Activated effector memory CD4-positive, alpha-beta T cell treated with Interleukin-2 at 50 U/mL for 16 hours (primary cell): ENCODE results near the gene CEBPA.
A peak's percentile ranks its signal among the peaks of the same experiment; 100 is the strongest.

Experiments used
- DNase-seq: peaks from one replicate; pipeline ENCODE4 v3.0.0-alpha.2; 2020

CEBPA gene

DNA sequence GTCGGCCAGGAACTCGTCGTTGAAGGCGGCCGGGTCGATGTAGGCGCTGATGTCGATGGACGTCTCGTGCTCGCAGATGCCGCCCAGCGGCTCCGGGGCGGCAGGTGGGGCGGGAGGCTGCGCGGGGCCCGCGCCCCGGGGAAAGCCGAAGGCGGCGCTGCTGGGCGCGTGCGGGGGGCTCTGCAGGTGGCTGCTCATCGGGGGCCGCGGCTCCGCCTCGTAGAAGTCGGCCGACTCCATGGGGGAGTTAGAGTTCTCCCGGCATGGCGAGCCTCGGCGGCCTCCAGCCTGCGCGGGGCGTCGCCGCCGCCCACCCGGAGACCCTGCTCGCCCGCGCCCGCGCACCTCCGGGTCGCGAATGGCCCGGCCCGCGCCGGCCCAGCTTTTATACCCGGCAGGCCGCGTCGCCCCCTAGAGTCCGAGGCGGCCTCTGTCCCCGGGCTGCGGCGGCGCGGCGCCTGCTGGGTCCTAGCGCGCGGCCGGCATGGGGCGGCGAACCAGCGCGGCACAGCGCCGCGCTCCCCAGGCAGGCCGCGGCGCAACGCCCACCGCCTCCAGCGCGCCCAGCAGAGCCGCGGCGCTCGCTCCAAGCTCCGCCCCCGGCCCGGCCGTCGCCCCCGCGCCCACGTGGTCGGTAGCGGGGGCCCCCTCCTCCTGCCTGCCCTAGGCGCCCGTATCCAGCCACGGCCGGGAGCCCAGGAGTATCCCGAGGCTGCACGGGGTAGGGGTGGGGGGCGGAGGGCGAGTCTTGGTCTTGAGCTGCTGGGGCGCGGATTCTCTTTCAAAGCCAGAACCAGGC is at the start of gene CEBPA:
TSS of gene CEBPA (minus strand) at position 360 of the 799 bp plus-strand sequence. CDS start at position 240, 120 bp downstream.
- peak; percentile 37 for DNase-seq

- DNase-seq: no peak
Observed at GRCh38 chr19:33350538-33351309, 48.4 kb upstream of the CEBPA start.

DNA sequence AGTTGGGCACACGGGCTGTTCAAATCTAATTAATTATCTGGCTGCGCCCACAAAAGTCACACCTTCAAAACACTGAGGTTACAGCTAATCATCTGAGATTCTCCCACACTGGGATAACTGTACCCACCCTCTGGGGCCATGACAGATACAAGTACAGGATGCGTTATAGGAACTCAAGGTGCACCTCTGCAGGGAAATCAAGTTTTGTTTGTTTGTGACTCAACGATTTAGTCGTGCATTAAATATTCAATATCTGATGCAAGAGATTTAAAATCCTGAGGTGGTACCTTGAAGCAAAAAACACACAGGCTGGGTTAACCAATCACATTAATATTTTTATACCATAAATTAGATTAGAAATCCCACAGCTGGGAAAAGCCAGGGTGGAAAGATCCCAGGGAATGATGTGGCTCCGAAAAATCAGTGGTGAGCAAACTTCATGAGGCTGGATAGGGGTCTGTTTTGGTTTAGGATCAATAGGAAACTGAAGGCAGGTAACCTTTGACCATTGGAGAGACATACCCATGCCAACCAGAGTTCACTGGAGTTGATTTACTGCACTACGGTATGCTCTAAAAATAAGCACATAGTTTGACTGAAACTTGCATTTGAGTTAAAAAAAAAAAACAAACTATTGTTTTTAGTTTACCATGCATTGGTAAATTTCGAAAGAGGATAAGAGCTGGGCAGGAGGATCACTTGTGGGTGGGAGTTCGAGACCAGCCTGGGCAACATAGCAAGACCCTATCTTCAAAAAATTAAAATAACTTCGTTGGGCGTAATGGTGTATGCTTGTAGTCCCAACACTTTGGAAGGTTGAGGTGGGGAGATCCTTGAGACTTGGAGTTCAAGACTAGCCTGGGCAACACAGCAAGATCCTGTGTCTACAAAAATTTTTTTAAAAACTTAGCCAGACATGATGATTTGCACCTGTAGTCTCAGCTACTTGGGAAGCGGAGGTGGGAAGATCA is 47.3 kb upstream of the CEBPA start:
- no peak for DNase-seq

GRCh38 chr19:33348301-33349010 is 46.1 kb upstream of the CEBPA start:
- DNase-seq: no peak

DNA sequence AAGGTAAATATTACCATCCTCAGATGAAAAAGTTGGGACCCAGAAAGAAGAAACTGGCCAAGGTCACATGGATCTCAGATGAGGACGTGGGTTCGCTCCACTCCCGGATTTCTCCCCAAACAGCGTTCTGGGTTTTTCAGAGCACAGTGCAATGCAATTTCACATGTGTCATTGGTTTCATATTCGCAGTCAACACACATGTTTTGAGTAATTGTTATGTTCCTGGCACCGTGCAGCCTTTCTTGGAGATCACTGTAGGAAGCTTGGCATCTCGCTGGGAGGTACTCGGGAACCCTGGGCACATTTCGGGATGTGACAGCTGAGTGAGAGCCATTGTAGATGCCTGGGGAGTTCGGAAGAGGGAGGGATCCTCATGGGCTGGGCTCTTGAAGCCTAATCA is 45.0 kb upstream of the CEBPA start:
- no peak for DNase-seq

DNA sequence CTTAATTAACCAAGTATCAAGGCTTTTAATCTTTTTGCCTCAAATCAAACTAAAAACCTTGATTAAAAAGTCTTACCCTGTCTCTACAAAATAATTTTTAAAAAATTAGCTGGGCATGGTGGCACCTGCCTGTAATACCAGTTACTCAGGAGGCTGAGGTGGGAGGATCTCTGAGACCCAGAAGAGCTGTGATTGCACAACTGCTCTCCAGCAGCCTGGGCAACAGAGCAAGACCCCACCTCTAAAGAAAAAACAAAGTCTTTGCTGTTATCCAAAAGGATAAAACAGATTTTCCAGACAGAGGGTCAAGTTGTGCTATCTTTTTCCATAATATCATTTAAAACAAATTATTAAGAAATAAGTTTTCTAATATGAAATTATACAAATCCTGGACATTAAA is 44.3 kb upstream of the CEBPA start:
- DNase-seq: no peak

- DNase-seq: no peak
Observed at GRCh38 chr19:33345163-33345562, 42.8 kb upstream of the CEBPA start.

DNA sequence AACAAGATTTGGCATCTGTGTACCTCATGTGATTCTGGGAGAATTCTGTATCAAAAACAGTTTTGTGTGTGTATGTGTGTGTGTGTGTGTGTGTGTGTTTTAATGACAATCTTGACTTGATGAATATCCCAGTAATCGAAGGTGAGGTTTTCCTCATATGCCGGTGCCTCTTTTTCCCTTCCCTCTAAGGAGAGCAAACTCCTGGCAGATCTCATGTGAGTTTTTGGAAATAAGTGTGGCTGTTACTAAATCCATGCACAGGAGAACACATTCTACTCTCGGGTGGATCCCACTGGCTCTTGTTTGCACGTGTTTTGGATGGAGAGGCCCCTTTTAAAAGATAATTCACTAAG is 42.2 kb upstream of the CEBPA start:
- DNase-seq: no peak

GRCh38 chr19:33343859-33344572 is 41.7 kb upstream of the CEBPA start:
- no peak for DNase-seq

DNA sequence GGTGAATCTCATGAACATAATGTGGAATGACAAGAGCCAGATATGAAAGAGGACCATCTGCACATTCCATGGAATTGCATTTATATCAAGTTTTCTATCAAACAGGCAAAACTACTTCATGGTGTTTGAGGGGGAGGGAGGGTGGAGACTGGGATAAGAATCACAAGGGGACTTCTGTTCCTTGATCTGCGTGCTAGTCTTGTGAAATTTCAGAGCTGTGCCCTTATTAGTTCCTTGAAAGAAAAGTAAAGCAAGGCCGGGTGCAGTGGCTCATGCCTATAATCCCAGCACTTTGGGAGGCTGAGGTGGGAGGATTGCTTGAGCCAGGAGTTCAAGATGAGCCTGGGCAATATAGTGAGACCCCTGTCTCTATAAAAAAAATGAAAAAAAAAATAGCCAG is 41.0 kb upstream of the CEBPA start:
- no peak for DNase-seq

DNA sequence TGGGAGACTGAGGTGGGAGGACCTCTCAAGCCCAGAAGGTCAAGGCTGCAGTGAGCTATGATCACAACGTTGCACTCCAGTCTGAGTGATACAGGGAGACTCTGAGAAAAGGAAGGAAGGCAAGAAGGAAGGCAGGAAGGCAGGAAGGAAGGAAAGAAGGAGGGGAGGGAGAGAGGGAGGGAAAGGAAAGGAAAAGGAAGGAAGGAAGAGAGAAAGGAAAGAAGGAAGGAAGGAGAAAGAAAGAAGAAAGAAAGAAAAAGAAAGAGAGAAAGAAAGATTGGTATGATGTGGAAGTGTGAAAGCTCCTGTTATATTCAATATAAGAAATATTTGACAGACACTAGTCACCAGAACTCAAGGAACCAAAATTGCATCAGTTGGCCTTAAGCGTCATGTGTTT is 38.7 kb upstream of the CEBPA start:
- no peak for DNase-seq

- no peak for DNase-seq
Observed at GRCh38 chr19:33339016-33339984, 37.0 kb upstream of the CEBPA start.

DNA sequence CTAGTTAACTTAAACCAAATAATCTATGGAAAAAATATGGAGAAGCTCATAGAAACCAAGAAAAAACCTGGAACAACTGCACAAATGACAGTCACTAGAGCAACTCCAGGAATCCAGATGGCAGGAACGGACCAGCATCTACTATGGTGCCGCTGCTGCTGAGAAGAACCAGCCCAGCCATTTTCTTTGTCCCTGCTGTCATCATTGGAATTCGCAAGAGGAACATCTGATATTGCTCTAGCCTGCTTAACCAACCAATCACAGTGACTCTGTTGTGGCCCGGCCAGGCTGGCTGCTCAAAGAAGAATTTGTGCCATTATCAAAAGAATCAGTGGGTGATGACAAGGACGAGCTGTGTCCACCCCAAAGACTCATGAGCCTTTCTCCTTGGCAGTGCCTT is 33.1 kb upstream of the CEBPA start:
- DNase-seq: no peak

DNA sequence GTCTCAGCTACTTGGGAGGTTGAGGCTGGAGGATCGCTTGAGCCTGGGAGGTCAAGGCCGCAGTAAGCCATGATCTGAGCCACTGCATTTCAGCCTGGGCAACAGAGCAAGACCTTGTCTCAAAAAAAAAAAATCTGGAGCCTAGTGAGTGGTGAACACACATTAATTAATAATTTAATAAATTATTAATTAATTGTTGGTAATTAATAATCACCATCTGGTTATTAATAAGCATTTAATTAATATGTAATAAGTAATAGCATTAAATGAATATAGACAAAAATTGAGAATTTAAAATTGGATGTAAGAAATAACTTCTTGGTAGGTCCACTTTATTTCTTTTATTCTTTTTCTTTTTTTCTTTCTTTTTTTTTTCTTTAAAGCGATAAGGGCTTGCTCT is 31.9 kb upstream of the CEBPA start:
- no peak for DNase-seq

GRCh38 chr19:33333642-33334041 is 31.3 kb upstream of the CEBPA start:
- no peak for DNase-seq

DNA sequence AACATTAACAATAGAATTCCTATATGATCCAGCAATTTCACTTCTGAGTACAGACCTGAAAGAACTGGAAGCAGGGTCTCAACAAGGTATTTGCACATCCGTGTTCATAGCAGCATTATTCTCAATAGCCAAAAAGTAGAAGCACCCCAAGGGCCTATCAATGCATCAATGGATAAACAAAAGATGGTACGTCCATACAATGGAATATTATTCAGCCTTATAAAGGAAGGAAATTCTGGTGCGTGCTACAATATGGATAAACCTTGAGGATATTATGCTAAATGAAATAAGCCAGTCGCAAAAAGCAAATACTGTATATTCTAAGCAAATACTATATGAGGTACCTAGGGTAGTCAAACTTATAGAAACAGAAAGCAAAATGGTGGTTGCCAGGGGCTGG is 30.8 kb upstream of the CEBPA start:
- DNase-seq: no peak

GRCh38 chr19:33332248-33332647 is 29.9 kb upstream of the CEBPA start:
- DNase-seq: no peak

DNA sequence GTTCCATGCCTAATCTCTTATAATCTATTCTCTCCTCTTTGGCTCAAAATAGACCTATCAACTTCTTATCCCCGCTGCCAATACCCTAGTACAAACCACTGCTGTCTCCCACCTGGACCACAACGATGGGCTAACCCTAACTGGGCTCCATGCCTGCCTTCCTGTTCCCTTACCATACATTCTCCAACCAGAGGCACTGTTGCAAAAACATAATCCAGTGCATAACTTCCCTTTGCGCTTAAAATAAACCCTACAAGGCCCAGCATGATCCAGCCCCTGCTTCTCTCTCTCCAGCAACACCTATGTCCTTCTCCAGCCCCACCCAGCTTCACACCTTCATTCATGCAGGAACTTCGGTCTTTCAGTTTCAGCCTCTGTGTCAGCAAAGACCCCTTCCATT is 27.4 kb upstream of the CEBPA start:
- no peak for DNase-seq

GRCh38 chr19:33329060-33329459 is 26.7 kb upstream of the CEBPA start:
- DNase-seq: no peak

GRCh38 chr19:33325920-33326319 is 23.6 kb upstream of the CEBPA start:
- DNase-seq: no peak

DNA sequence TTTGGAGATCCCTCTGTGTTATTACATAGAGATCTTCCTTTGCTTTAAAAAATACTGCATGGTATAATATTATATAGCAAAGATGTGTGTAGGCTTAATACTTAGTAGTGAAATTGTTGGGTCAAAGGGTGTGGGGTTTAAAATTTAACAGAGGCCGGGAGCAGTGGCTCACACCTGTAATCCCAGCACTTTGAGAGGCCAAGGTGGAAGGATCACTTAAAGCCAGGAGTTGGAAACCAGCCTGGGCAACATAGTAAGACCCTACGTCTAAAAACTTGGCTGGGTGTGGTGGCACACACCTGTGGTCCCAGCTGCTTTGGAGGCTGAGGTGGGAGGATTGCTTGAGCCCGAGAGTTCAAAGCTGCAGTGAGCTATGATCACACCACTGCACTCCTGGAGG is 22.3 kb upstream of the CEBPA start:
- no peak for DNase-seq
